Neural crest cell (in vitro differentiated cells): ENCODE data around the gene ZNF362. TPM values are rescaled to one million over a fixed set of nuclear protein-coding genes. Genes with fewer than 3 reads are reported as not detected.

Experiments used
- DNase-seq: peaks from one replicate; pipeline ENCODE4 v3.0.0; 2021; ENCODE audit warnings: low read depth, mixed read lengths, low spot score
- H3K27ac Mint-ChIP-seq: one replicate; pipeline ENCODE4 v1.8.0; 2021; ENCODE audit warnings: mild to moderate bottlenecking, mixed read lengths; ENCODE audit not compliant: unreplicated experiment
- H3K27me3 Mint-ChIP-seq: 2 replicates; pipeline ENCODE4 v1.8.0; 2021; ENCODE audit warnings: low read depth, mild to moderate bottlenecking, mixed read lengths
- H3K36me3 Mint-ChIP-seq: 2 replicates; pipeline ENCODE4 v1.8.0; 2021; ENCODE audit warnings: low read depth, mild to moderate bottlenecking, mixed read lengths
- H3K4me1 Mint-ChIP-seq: 2 replicates; pipeline ENCODE4 v1.8.0; 2021; ENCODE audit warnings: mixed read lengths
- H3K4me3 Mint-ChIP-seq: one replicate; pipeline ENCODE4 v1.8.0; 2021; ENCODE audit warnings: mild to moderate bottlenecking, mixed read lengths
- H3K9me3 Mint-ChIP-seq: 2 replicates; pipeline ENCODE4 v1.8.0; 2021; ENCODE audit warnings: mixed read lengths
- CTCF ChIP-seq: fragments of 200-600 bp; sonication (generic); conservative IDR thresholded peaks from 2 replicates; pipeline ENCODE4 v1.5.0; 2021; ENCODE audit warnings: antibody characterized with exemption, mild to moderate bottlenecking
- total RNA-seq: library from RNA; stranded (reverse); gene quantifications from 2 replicates; pipeline ENCODE4 v1.2.1, GENCODE V29; 2021

The ZNF362 gene
- total RNA-seq, 1 donor from 2014 or later = 56.3 TPM

DNA sequence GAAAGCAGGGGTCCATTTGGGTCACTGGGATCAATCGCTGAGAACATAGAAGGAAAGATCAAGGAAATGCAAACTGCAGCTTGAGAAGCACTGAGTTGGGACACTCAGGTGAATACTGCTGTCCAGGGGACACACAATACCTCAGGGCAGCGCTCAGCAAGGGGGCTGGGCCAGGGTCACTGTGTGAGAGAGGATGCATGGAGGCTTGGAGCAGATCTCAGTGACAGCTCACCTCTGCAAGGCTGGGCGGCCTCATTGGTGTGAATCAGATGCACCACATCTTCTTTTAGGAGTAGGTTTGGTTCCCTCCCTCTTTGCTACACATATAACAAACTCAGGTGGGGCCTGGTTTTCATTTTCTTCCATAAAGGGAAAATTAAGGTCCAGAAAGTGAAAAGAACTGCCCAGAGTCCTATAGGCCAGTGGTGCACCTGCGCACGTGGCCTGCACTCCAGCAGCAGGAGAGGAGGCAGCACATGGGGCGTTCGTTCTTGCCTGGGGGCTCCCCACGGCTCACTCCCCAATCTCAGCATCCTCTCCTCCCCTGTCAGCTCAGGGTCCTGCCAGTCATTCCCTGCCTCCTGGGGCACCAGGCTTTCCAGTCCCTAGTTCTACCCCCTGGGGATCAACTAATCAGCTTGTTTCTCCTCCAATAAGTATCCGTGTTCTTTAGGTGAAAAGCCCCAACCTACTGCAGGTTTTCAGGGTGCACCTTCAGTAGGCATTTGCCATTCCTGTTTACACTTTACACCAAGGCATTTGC, 63.1 kb downstream of the ZNF362 start:
- no peaks in the 10 kb centered on the region for H3K9me3 Mint-ChIP-seq

GRCh38 chr1:33319949-33320618, 63.8 kb downstream of the ZNF362 start:
- peaks cover 19% of the 10 kb centered on the region for H3K4me1 Mint-ChIP-seq
- no peaks in the 10 kb centered on the region for H3K9me3 Mint-ChIP-seq
- peak overlapping the region; percentile 7 for H3K4me3 Mint-ChIP-seq
- no peak for TF ChIP-seq CTCF
- no peak overlapping the region for H3K27ac Mint-ChIP-seq
- no peaks in the 10 kb centered on the region for H3K36me3 Mint-ChIP-seq
- no peak for DNase-seq
- H3K27me3 Mint-ChIP-seq = peaks cover 6% of the 10 kb centered on the region

More for the DNA sequence above, 63.1 kb downstream of the ZNF362 start:
- no peak overlapping the region for H3K27ac Mint-ChIP-seq
- H3K27me3 Mint-ChIP-seq = peaks cover 6% of the 10 kb centered on the region
- H3K4me1 Mint-ChIP-seq = peaks cover 23% of the 10 kb centered on the region
- peak overlapping the region; percentile 1 for H3K4me3 Mint-ChIP-seq
- TF ChIP-seq CTCF = no peak
- no peak for DNase-seq
- no peaks in the 10 kb centered on the region for H3K36me3 Mint-ChIP-seq

DNA sequence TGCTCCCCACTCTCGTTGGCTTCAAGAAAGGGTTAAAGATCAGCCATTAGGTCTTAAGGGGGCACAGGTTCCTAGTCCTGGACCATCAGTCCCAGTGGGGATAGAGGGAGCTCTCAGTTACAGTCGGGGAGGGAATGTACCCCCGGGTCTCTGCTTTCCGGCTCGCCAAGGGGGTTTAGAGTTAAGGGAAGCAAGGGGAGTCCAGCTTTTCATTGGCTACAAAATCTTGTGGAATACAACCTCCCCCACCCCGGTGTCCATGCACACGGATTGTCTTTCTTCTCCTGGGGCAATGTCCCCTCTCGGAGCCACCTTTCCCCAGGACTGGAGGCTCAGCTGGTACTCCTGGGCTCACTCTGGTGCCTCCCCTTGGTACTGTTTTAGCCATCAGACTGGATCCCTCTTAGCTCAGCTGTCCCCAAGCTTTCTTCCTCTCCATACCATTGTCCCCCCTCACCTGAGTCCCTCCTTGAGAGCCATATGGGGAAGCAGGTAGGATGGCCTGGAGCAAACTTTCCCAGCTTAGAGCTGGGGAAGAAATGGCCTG, 64.4 kb downstream of the ZNF362 start, which contains the start of gene A3GALT2:
Gene A3GALT2 (minus strand): TSS at position 480 of the 547 bp plus-strand sequence. CDS start 0 bp downstream, at position 480.
- H3K4me1 Mint-ChIP-seq = peaks cover 16% of the 10 kb centered on the region
- H3K36me3 Mint-ChIP-seq = peaks cover 3% of the 10 kb centered on the region
- no peak for DNase-seq
- H3K9me3 Mint-ChIP-seq = no peaks in the 10 kb centered on the region
- peaks cover 6% of the 10 kb centered on the region for H3K27me3 Mint-ChIP-seq
- no peak within 1 kb of the TSS for H3K27ac Mint-ChIP-seq
- peak within 1 kb of the TSS; percentile 7 for H3K4me3 Mint-ChIP-seq
- TF ChIP-seq CTCF = no peak

DNA sequence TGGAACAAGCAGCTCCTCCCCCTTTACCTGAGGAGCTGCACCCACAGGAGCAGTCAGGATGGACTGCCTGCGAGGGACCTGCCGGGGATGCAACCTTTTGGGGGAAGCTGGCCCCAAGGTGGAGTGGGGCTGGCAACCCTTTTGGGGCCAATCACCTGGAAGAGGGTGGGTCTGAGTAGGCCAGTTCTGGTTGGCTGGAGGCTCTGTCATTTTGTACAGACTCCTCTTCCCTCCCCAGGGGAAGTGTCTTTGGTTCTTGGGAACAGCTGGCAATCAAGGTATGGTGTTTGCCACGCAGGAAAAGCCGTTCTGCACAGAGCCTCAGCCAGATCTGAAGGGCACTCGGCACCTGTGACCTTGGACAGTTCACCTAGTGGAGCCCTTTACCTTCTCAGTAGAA, 64.9 kb downstream of the ZNF362 start:
- Mint-ChIP-seq H3K4me1 (peaks cover 16% of the 10 kb centered on the region), H3K4me3 (peak overlapping the region; percentile 4), H3K27me3 (peaks cover 6% of the 10 kb centered on the region), H3K27ac (no peak overlapping the region), H3K36me3 (peaks cover 6% of the 10 kb centered on the region), H3K9me3 (no peaks in the 10 kb centered on the region)
- DNase-seq = no peak
- no peak for TF ChIP-seq CTCF

- Mint-ChIP-seq H3K9me3 (no peaks in the 10 kb centered on the region), H3K4me3 (no peak overlapping the region), H3K27me3 (peaks cover 6% of the 10 kb centered on the region), H3K27ac (no peak overlapping the region), H3K4me1 (peaks cover 16% of the 10 kb centered on the region), H3K36me3 (peaks cover 6% of the 10 kb centered on the region)
- DNase-seq = no peak
- TF ChIP-seq CTCF = no peak
These were observed 65.8 kb downstream of the ZNF362 start for GRCh38 chr1:33322109-33322508.
